Stimulated activated CD4-positive, alpha-beta T cell treated with anti-CD3 and anti-CD28 coated beads, Interleukin-1b, Interleukin-23, amount 100 ng/mL, for 4 hours (primary cell): Measurements from ENCODE around the gene USP50.
"Not testable (repeated sequence)": the region's sequence is repeated elsewhere in the genome, so short reads cannot be mapped to it uniquely, and the experiment has no call there.

Experiments used
- DNase-seq, 2 donors: peaks; one replicate each; pipeline ENCODE4 v3.0.0-alpha.2; 2020; ENCODE audit warnings: low read depth in 2 of 2

Gene USP50

DNA sequence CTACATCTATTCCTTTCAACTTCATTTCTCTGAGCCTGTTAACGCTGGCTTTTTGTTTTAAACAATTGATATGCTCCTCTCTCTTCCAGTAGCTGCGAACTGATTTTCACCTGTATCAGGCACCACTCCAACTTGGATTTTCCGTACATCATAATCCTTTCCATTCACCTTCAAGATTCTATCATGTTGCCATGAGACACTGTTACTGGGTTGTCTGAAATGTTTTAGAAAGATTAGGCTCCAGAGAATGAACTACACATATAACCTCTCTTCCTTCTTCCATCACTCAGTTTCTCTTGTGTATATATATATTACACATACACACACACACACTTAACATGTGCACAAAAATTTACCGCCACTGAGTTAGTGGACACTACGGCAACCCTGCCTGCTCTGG lies at the start of gene USP50:
TSS of gene USP50 (minus strand) at position 101 of the 400 bp plus-strand sequence. CDS start 141 bp downstream, outside the sequence.
- DNase-seq: no peak

DNA sequence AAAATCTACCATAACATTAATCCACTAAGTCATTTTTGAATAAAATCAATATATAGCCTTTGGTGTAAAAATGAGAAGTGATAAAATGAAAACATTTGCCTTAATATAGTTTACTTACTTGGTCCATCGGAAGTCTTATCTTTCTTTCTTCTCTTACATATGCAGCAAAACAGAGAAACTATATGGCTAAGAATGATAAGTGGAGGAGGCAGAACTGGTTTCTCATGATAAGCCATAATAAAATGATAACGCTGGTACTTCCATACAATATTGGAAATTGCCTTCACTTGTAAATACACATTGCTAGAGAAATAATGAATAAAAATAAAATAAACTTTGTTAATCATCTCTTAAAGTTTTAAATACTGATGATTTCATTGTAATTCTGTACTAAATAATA lies 47.8 kb upstream of the USP50 start:
- DNase-seq: no peak

DNA sequence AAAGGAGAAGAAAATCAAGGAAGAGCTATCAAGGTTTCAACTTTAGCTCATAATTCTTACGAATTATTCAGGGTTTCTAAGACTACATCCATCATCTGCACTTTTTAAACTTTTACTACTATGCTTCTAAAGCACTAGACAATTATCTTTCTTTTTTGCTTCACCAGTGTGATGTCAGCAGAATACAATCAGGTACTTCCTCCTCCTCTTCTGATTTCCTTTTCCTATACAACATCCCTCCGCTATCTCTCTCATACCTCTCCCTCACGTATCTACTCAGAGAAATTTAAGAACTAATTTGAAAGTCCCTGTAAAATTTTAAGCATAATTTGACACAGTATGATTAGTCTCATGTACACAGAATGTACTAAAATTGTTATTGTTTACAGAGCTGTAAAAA lies 47.3 kb upstream of the USP50 start:
- DNase-seq: no peak

DNA sequence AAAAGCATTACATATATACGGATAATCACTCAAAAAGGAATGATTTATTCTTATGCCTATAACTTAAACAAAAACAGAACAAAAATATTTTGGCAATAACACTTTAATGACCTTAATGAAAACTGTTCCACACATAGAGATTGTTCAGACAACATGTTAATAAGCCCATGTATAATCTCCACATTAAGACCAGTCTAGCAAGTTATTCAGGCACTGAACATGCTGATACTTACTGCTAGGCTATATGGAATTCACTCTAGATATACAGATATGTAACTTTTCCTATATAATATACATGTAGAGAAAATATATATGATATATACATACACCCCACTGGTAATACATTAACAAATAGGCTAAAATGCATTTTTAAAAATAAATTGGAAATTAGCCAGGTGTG lies 43.8 kb upstream of the USP50 start:
- DNase-seq: no peak

DNA sequence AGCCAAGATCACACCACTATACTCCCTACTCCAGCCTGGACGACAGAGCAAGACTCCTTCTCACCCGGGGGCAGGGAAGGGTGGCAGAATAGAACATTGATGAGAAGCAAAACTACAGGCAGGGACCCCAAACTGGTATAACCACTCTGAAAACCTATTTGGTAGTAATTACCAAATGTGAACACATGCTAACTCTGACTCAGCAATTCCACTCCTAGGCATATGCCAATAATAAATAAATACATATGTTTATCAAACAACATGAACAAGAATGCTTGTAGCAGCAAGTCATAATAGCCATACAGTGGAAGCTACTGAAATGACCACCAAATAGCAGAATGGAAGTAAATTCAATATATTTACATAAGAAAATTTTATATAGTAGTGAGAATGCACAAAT lies 31.0 kb upstream of the USP50 start:
- no peak for DNase-seq

DNA sequence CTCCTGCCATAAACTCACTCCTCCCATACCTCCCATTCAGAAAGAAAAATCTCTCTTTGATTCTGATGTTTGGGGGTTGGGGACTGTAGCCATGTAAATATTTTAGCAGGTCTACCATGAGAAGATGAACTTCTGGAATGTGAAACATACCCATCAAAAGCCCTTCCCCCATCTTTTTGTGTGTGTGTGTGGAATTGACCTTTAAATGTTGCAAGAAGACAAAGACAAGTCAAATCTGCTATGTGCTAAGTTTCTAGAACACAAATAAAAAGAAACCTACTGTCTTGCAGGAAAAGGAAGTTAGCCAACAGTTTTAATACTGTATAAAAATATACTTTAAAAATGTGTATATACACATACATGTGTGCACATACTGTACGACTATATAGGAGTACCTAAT lies 29.7 kb upstream of the USP50 start:
- DNase-seq: no peak

DNA sequence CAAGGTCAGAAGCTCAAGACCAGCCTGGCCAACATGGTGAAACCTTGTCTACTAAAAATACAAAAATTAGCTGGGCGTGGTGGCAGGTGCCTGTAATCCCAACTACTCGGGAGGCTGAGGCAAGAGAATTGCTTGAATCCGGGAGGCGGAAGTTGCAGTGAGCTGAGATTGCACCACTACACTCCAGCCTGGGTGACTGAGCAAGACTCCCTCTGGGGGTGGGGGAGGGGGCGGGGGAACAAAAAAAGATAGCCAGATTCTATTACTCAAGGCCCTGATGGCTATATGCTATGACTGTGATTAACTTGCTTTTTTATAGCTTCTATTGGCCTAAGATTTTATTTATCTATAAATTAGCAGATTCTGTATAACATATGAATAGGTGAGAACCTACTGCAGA lies 27.4 kb upstream of the USP50 start:
- DNase-seq: not testable (repeated sequence)

DNA sequence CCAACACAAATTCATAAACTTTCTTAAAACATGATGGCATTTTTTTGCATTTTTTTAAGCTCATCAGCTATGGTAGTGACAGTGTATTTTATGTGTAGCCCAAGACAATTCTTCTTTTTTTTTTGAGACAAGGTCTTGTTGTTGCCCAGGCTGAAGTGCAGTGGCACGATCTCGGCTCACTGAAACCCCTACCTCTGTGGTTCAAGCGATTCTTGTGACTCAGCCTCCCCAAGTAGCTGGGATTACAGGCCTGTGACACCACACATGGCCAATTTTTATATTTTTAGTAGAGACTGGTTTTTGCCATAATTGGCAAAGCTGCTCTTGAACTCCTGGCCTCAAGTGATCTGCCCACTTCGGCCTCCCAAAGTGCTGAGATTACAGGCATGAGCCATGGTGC lies 17.3 kb upstream of the USP50 start:
- no peak for DNase-seq

DNA sequence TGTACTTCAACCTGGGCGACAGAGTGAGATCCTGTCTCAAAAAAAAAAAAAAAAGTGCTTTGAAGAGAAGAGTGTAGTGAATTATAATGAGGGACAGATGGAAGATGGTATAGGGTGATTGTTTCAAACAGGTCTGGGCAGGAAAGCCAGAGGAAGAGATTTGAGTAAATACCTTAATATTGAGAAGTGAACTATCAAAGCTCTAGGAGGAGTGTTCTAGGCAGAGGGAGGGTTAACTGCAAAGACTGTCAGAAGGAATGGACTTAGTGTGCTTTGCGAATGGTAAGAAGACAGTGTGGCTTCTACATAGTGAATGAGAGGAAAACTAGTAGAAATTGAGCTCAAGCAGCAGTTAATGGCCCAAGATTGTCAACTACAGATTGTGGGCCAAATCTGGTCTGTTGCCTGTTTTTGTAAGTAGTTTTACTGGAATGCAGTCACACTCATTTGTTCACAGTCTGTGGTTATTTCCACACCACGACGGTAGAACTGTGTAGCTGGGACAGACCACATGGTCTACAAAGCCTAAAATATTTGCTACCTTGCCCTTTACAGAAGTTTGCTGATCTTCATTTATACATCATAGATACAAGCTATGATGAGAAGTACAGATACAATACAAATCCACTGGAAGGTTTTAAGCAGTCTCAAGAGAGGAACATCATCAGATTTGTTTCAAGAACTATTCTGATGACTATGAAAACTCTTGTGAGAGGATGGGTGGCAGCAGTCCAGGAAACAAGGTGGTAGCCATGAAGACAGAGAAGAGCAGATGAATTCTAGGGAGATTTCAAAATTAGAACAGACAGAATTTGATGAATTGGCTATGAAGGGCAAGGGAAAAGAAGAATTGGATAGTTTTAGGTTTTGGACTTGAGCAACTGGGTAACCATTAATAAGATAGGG lies 16.5 kb upstream of the USP50 start:
- DNase-seq: no peak

DNA sequence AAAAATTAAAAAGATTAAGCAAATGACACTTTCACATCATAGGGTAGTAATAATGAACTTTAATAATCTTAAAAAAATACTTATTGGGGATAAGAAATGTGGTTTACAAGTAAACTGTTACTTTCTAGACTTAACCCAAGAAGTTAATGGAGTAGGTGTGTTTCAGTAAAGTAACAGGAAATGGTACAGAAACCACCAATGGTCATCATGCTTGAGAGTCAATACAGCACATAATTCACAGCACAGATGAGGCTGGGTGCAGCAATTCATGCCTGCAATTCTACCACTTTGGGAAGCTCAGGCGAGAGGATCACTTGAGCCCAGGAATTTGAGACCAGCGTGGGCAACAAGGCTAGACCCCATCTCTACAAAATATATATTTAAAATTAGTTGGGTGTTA lies 11.5 kb upstream of the USP50 start:
- DNase-seq: no peak

DNA sequence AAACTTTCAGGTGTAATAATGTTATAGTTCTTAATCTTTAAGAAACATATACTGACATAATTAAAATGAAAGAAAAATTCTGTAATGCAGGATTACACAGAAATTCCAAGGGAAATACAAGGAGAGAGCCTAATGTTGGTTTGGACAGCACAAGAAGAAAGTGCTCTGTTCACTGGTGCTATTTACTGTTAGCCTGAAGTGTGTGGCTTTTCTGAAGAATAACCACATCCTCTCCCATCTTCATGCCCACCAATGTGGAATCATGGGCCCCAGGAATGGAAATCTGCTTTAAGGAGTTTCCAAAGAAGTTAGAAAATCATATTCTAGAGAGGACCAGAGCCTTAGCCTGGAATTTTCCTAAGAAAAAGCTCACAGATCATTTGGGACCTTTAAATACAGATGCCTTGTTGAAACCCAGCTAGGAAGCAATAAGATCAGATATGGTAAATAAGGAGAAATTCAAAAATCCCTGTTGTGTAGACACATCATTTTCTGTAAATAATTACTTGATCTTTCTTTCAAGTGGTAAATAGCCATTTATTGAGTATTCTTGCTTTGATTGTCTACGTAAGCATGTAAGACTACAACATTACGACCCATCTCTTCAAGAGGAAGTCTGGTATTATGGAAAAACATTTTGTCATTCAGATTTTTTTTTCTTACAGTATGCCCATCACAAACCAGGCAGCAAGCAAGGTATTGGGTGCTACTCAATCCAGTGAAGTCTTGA lies 10.3 kb upstream of the USP50 start:
- DNase-seq: no peak

DNA sequence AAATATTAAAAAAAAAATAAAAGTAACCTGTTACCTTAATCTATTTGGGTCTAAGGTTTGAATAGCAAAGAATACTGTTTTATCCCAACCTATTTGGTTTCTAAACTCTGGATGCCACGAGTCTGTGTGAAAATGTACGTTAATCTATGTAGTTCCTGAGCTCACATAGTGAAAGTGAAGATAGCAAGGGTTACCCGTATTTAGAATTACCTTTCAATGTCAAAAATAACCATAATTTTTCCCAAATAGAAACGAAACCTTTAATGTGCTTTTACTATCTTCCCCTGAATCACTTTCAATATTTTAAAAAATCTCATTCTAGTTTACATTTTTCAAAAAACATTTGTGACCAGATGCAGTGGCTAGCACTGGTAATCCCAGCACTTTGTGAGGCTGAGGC lies 5.8 kb upstream of the USP50 start:
- DNase-seq: no peak

DNA sequence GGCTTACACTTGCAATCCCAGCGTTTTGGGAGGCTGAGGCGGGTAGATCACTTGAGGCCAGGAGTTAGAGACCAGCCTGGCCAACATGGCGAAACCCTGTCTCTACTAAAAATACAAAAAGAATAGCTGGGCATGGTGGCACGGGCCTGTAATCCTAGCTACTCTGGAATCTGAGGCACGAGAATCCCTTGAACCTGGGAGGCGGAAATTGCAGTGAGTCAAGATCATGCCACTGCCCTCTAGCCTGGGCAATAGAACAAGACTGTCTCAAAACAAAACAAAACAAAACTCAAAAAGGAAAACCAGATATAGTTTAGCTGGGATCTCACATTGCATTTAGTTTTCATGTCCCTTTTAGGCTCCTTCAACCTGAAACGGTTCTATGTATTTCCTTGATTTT lies 2.9 kb upstream of the USP50 start:
- DNase-seq: no peak

DNA sequence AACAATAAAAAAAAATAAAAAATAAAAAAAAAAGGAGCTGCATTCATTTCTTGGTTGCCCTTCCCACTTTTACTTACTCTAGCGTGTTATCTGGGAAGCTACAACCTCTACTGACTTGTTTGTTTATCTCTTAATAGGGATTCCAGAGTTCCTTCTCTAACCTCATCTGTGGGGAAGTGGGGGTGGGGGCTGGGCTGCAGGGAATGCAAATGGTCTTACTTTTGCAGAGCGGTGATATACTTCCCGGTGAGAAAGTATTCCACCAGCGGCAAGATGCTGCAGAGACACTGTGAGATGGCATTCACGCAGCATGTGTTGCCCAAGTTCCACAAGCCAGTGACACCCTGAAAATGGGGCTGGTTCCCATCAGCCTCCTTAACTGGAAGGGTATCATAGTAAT lies 2.1 kb downstream of the USP50 start:
- no peak for DNase-seq

DNA sequence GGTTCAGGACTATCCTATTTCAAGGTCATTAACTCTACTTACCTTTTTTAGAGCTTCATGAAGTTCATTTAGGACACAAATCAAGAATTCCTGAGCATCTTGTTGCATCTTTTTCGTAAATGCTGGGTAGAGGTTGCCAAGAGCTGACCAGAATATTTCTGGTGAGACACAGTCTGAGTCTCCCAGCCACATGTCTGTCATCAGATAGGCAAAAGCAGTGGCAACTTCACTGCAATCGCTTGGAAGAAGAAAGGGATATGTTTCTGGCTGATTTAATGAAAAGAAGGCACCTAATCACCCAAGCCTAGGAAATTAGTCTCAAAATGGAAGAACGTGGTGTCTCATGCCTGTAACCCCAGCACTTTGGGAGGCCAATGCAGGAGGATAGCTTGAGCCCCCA lies 2.9 kb downstream of the USP50 start:
- no peak for DNase-seq

DNA sequence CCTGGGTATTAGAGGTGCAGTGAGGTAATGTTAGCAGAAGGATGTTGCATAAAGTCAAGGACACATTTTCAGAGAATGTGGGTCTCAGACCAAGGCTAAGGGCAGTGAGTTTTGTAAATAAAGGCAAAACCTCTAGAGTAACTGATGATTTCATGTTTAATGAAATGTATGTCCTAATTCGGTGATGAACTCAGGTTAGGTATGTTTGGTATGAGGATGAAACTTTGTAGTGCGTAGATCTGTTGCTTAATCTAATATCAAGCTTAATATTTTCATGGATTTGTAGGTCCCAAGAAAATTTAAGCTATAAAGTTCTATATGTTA lies 3.6 kb downstream of the USP50 start:
- no peak for DNase-seq

DNA sequence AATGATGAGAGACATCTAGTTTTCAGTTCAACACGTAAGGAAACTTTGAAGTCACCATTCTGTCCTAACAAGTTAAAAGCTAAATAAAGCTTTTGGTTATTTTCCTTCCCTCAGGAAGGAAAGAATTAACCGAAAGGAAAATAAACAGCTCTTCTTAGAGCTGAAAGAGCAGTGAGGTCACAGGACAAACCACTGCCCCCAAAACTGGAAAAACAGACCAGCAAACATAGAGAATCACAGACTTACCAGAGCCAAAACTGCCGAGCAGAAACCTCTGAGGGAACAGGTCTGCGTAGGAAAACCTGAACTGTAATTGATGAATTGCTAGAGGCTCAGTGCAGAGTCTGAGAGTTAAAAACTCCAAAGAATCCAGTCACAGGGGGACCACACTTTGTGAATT lies 14.7 kb downstream of the USP50 start:
- DNase-seq: no peak

DNA sequence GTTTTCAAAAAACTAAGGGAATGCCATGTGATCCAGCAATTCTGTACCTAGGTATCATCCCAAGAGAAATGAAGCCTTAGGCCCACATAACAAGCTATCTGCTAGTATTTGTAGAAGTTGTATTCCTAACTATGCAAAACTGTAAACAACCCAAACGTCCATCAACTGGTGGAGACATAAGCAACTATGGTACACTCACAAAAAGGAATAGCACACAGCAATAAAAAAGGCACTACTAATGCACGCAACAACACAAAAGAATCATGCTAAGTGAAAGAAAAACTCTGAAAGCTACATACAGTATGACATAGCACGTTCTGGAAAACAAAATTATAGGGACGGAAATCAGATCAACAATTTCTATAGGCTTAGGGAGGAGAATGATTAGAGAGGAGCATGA lies 15.3 kb downstream of the USP50 start:
- no peak for DNase-seq

DNA sequence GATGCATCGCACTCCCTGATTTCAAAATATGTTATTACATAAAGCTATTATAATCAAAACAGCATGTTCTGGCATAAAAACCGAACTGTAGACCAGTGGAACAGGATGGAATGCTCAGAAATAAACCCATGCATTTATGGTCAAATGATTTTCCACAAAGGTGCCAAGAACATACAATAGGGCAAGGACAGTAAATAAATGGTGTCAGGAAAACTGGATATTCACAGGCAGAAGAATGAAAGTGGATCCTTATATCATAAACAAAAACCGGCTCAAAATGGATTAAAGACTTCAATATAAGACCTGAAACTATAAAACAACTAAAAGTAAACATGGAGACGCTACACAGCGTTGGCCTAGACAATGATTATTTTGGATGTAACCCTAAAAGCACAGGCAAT lies 22.6 kb downstream of the USP50 start:
- DNase-seq: no peak

DNA sequence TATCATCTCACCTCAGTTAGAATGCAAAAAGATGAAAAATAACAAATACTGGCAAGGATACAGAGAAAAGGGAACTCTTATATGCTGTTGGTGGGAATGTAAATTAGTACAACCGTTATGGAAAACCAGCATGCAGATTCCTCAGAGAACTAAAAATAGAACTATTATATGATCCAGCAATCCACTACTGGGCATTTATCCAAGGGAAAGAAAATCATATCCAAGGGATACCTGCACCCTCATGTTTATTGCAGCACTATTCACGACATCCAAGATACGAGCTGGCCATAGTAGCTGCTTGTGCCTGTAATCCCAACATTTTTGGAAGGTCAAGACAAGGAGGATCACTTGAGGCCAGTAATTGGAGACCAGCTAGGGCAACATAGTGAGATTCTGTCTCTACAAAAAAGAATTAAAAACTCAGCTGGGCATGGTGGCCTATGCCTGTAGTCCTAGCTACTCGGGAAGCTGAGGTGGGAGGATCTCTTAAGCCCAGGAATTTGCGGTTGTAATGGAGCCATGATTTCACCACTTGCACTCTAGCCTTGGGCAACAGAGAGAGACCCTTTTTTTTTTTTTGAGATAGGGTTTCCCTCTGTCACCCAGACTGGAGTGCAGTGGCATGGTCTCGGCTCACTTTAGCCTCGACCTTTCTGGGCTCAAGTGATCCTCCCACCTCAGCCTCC lies 26.6 kb downstream of the USP50 start:
- DNase-seq: no peak

DNA sequence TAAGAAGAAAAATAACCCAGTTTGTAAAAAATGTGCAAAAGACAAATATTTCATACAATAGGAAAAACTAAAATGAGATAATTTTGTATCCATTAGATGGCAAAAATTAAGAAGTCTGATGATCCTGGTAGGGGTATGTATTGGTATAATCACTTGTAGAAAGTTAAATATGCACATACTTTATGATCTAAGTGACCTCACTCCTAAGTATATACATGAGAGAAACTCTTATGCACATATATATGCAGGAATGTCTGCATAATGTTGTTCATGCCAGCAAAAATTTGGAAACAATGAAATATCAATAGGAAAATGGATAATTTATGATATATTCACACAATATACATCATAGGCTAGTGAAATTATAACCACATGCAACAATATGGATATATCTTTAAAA lies 33.5 kb downstream of the USP50 start:
- DNase-seq: no peak

DNA sequence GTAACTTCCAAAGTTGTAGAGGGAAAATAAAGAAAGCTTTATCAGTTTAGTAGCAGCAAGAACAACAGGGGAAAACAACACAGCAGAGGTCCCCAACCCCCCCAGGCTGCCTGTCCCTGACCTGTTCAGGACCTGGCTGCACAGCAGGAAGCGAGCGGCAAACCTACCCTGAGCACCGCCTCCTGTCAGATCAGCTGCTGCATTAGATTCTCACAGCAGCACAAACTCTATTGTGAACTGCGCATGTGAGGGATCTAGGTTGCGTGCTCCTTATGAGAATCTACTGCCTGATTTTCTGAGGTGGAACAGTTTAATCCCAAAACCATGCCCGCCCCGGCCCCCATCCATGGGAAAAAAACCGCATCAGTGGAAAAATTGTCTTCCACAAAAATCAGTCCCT lies 40.3 kb downstream of the USP50 start:
- no peak for DNase-seq

DNA sequence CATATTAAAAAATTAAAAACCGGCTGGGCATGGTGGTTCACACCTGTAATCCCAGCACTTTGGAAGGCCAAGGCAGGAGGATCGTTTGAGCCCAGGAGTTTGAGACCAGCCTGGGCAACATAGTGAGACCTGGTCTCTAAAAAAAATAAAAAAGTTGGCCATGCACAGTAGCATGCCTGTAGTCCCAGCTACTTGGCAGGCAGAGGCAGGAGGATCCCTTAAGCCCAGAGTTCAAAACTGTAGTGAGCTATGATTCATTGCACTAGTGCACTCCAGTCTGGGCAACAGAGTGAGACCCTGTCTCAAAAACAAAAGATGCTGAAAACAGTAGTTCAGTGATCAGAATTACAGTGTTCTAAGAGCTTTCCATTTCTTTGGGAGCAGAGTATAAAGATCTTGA lies 40.8 kb downstream of the USP50 start:
- not testable (repeated sequence) for DNase-seq
